K562 (cell line): ENCODE data around the gene RALGAPA2. TPM values are rescaled to one million over a fixed set of nuclear protein-coding genes. Genes with fewer than 3 reads are reported as not detected.

Experiments
- BRD9 ChIP-seq: fragments of 450-650 bp; IDR thresholded peaks from 2 replicates; pipeline ENCODE4 v1.6.1; 2018; ENCODE audit warnings: low read depth; ENCODE audit not compliant: partially characterized antibody
- CBFA2T2 ChIP-seq: fragments of 450-650 bp; conservative IDR thresholded peaks from 2 replicates; pipeline ENCODE4 v1.6.1; 2017; ENCODE audit warnings: mild to moderate bottlenecking
- CEBPB ChIP-seq: fragments of 450-650 bp; IDR thresholded peaks from 2 replicates; pipeline ENCODE4 v1.6.1; 2016; ENCODE audit warnings: missing genetic modification characterization, missing compliant biosample characterization
- JUN ChIP-seq, 2 experiments: sonication (generic) in 1 of 2; formaldehyde crosslinking in 1 of 2; IDR thresholded peaks; 2 replicates each; pipeline versions ENCODE4 v1.6.1 to v1.8.0; 2012 to 2022; ENCODE audit warnings: borderline replicate concordance in 2 of 2, mild to moderate bottlenecking in 2 of 2, improper control_type of control experiment in 1 of 2, low read depth in 1 of 2, low read length in 1 of 2, missing genetic modification reagents in 1 of 2
- JUND ChIP-seq, 2 experiments: IDR thresholded peaks; 2 replicates in 1 of 2; 3 replicates in 1 of 2; pipeline ENCODE4 v1.6.1; 2011; ENCODE audit warnings: borderline replicate concordance in 2 of 2, low read depth in 2 of 2, low read length in 2 of 2, improper control_type of control experiment in 1 of 2, missing biosample characterization in 1 of 2, missing genetic modification characterization in 1 of 2, missing genetic modification reagents in 1 of 2
- NELFE ChIP-seq: IDR thresholded peaks from 2 replicates; pipeline ENCODE4 v1.6.1; 2011; ENCODE audit warnings: mild to moderate bottlenecking; ENCODE audit not compliant: insufficient read depth, insufficient read length
- NFATC3 ChIP-seq: fragments of 450-650 bp; IDR thresholded peaks from 2 replicates; pipeline ENCODE4 v1.6.1; 2017; ENCODE audit warnings: mild to moderate bottlenecking
- NR4A1 ChIP-seq, 2 experiments: fragments of 250-450 bp in 1 of 2; fragments of 450-650 bp in 1 of 2; sonication (Bioruptor Pico) in 1 of 2; IDR thresholded peaks; 2 replicates each; pipeline versions ENCODE4 v1.4.0 to v1.6.1; 2016 to 2020; ENCODE audit warnings: mild to moderate bottlenecking in 2 of 2, missing compliant biosample characterization in 1 of 2, missing genetic modification characterization in 1 of 2, moderate library complexity in 1 of 2
- POLR2H ChIP-seq: IDR thresholded peaks from 2 replicates; pipeline ENCODE4 v1.6.1; 2016; ENCODE audit warnings: missing genetic modification characterization, low read depth, mild to moderate bottlenecking, control low read depth, missing compliant biosample characterization, moderate library complexity
- SP1 ChIP-seq: sonication (generic); formaldehyde crosslinking; IDR thresholded peaks from 2 replicates; pipeline ENCODE4 v1.8.1; 2022; ENCODE audit warnings: mild to moderate bottlenecking, missing genetic modification reagents
- ZFP36 ChIP-seq: fragments of 150-350 bp; IDR thresholded peaks from 2 replicates; pipeline ENCODE4 v1.6.1; 2018; ENCODE audit warnings: low read length, low read depth; ENCODE audit not compliant: partially characterized antibody
- ZNF3 ChIP-seq: fragments of 250-450 bp; sonication (Bioruptor Pico); IDR thresholded peaks from 2 replicates; pipeline ENCODE4 v1.5.0; 2021; ENCODE audit warnings: mild to moderate bottlenecking, moderate library complexity
- ZNF668 ChIP-seq: fragments of 250-450 bp; sonication (Bioruptor Pico); IDR thresholded peaks from 2 replicates; pipeline ENCODE4 v1.8.0; 2022; ENCODE audit warnings: mild to moderate bottlenecking, inconsistent platforms
- polyA plus RNA-seq, 8 experiments: library from polyadenylated mRNA; depleted of rRNA in 4 of 8; stranded (reverse) in 5 of 8; unstranded in 3 of 8; fragments of >200 nt; fragmentation: Nextera tagmentation in 2 of 8; fragmentation: Illumina TruSeq in 1 of 8; extraction: Ambion mirVana in 2 of 8; extraction: Trizol in 1 of 8; gene quantifications; 2 replicates each; pipeline versions ENCODE4 v1.2.1 to v1.2.3, GENCODE V29; 2011 to 2014; ENCODE audit warnings: inconsistent platforms in 1 of 8, missing spikeins in 1 of 8
- total RNA-seq, 7 experiments: library from RNA; depleted of rRNA in 6 of 7; stranded (reverse); fragments of >200 nt in 6 of 7; fragmentation: Illumina TruSeq in 2 of 7; extraction: Trizol in 2 of 7; gene quantifications; 2 replicates each; pipeline versions ENCODE4 v1.2.1 to v1.2.3, GENCODE V29; 2011 to 2021; ENCODE audit warnings: low replicate concordance in 1 of 7
- TF ChIP-seq, protein P1 (sequence below): fragments of 450-650 bp; formaldehyde crosslinking; IDR thresholded peaks from 2 replicates; pipeline ENCODE4 v1.4.0; 2020; ENCODE audit warnings: mild to moderate bottlenecking, moderate library complexity
- TF ChIP-seq, protein P2 (sequence below): fragments of 450-650 bp; IDR thresholded peaks from 2 replicates; pipeline ENCODE4 v1.6.1; 2017; ENCODE audit warnings: antibody characterized with exemption
- TF ChIP-seq, protein P3 (sequence below): fragments of 450-650 bp; IDR thresholded peaks from 2 replicates; pipeline ENCODE4 v1.6.1; 2017; ENCODE audit warnings: antibody characterized with exemption, mild to moderate bottlenecking
- TF ChIP-seq, protein P4 (sequence below): sonication (generic); formaldehyde crosslinking; IDR thresholded peaks from 2 replicates; pipeline ENCODE4 v1.8.0; 2022; ENCODE audit warnings: mild to moderate bottlenecking, missing genetic modification reagents

RALGAPA2 gene
- total and polyA plus RNA-seq, 9 of the 15 experiments (the other 6 are each of a cell fraction or from before 2014, with no cell fraction given): 0.35 to 2.7 (median 1.4) TPM

DNA sequence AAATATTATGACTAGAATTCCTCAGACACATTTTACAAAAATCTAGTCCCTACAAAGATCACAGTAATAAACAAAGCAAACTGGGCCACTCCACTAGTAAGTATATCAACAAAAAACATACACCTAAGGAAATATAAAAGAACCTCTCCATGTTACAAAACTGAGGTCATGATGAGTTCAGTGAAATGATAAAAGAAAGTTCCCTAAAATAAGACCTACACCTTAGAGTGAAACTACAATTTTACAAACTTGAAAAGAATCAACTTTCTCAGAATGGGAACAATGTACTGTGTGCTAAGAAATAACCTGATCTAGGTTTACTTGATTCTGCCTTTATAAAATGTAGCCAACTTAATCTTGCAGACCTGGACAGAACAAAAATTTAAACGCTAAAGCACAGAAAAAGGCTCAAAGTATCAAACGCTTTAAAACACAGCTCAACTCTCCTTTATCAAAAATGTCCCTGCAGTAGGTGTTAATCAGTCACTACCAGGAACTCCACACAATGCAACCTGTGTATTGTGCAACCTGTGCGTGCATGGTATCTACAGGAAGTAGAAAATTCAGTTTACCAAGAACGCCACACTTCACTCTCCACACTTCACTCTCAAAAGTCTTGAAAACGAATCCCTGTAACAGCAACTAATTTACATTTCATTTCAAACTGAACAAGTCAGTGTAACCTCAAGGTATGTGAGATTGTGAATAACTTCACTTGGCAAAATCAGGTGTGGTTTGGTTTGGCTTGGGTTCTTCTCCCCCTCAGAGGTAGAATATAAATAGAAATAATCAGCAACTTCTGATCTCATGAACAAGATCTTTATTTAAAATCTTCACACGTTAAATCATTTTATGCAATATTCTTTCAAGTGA, 1.8 kb downstream of the RALGAPA2 start (continued):
- TF ChIP-seq, protein P1, sequence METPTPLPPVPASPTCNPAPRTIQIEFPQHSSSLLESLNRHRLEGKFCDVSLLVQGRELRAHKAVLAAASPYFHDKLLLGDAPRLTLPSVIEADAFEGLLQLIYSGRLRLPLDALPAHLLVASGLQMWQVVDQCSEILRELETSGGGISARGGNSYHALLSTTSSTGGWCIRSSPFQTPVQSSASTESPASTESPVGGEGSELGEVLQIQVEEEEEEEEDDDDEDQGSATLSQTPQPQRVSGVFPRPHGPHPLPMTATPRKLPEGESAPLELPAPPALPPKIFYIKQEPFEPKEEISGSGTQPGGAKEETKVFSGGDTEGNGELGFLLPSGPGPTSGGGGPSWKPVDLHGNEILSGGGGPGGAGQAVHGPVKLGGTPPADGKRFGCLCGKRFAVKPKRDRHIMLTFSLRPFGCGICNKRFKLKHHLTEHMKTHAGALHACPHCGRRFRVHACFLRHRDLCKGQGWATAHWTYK (CRISPR knock-in tag): no peak
- no peak for TF ChIP-seq ZFP36
- TF ChIP-seq BRD9: no peak
- TF ChIP-seq NR4A1 (CRISPR knock-in tag; IDR thresholded peaks at IDR 0.05): no peak
- TF ChIP-seq NR4A1 (tag; IDR thresholded peaks at IDR 0.05): no peak
- TF ChIP-seq NFATC3: no peak
- TF ChIP-seq ZNF668 (CRISPR knock-in tag): no peak
- TF ChIP-seq NELFE: no peak
- TF ChIP-seq, protein P2, sequence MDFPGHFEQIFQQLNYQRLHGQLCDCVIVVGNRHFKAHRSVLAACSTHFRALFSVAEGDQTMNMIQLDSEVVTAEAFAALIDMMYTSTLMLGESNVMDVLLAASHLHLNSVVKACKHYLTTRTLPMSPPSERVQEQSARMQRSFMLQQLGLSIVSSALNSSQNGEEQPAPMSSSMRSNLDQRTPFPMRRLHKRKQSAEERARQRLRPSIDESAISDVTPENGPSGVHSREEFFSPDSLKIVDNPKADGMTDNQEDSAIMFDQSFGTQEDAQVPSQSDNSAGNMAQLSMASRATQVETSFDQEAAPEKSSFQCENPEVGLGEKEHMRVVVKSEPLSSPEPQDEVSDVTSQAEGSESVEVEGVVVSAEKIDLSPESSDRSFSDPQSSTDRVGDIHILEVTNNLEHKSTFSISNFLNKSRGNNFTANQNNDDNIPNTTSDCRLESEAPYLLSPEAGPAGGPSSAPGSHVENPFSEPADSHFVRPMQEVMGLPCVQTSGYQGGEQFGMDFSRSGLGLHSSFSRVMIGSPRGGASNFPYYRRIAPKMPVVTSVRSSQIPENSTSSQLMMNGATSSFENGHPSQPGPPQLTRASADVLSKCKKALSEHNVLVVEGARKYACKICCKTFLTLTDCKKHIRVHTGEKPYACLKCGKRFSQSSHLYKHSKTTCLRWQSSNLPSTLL: no peak
- TF ChIP-seq JUND (IDR thresholded peaks at IDR 0.05; ENCODE audit: borderline replicate concordance, low read depth, low read length): no peak
- no peak for TF ChIP-seq JUND (tag; IDR thresholded peaks at IDR 0.05; ENCODE audit: borderline replicate concordance, low read depth, low read length)
- TF ChIP-seq CEBPB (tag): peak; percentile 98
- no peak for TF ChIP-seq SP1 (CRISPR knock-in tag)
- TF ChIP-seq, protein P3, sequence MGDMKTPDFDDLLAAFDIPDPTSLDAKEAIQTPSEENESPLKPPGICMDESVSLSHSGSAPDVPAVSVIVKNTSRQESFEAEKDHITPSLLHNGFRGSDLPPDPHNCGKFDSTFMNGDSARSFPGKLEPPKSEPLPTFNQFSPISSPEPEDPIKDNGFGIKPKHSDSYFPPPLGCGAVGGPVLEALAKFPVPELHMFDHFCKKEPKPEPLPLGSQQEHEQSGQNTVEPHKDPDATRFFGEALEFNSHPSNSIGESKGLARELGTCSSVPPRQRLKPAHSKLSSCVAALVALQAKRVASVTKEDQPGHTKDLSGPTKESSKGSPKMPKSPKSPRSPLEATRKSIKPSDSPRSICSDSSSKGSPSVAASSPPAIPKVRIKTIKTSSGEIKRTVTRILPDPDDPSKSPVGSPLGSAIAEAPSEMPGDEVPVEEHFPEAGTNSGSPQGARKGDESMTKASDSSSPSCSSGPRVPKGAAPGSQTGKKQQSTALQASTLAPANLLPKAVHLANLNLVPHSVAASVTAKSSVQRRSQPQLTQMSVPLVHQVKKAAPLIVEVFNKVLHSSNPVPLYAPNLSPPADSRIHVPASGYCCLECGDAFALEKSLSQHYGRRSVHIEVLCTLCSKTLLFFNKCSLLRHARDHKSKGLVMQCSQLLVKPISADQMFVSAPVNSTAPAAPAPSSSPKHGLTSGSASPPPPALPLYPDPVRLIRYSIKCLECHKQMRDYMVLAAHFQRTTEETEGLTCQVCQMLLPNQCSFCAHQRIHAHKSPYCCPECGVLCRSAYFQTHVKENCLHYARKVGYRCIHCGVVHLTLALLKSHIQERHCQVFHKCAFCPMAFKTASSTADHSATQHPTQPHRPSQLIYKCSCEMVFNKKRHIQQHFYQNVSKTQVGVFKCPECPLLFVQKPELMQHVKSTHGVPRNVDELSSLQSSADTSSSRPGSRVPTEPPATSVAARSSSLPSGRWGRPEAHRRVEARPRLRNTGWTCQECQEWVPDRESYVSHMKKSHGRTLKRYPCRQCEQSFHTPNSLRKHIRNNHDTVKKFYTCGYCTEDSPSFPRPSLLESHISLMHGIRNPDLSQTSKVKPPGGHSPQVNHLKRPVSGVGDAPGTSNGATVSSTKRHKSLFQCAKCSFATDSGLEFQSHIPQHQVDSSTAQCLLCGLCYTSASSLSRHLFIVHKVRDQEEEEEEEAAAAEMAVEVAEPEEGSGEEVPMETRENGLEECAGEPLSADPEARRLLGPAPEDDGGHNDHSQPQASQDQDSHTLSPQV: no peak
- TF ChIP-seq, protein P4, sequence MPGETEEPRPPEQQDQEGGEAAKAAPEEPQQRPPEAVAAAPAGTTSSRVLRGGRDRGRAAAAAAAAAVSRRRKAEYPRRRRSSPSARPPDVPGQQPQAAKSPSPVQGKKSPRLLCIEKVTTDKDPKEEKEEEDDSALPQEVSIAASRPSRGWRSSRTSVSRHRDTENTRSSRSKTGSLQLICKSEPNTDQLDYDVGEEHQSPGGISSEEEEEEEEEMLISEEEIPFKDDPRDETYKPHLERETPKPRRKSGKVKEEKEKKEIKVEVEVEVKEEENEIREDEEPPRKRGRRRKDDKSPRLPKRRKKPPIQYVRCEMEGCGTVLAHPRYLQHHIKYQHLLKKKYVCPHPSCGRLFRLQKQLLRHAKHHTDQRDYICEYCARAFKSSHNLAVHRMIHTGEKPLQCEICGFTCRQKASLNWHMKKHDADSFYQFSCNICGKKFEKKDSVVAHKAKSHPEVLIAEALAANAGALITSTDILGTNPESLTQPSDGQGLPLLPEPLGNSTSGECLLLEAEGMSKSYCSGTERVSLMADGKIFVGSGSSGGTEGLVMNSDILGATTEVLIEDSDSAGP (CRISPR knock-in tag): no peak
- no peak for TF ChIP-seq ZNF3 (CRISPR knock-in tag)
- TF ChIP-seq CBFA2T2: peak; percentile 33; the same call in 1 of the 2 replicates
- TF ChIP-seq POLR2H (tag): no peak
- TF ChIP-seq JUN (IDR thresholded peaks at IDR 0.05; ENCODE audit: borderline replicate concordance, low read depth, low read length): no peak
- TF ChIP-seq JUN (CRISPR knock-in tag; IDR thresholded peaks at IDR 0.05; ENCODE audit: borderline replicate concordance): no peak
